Measurements from ENCODE around the gene CDK5RAP1. TPM values are rescaled to one million over a fixed set of nuclear protein-coding genes. Genes with fewer than 3 reads are reported as not detected.
"Not testable (repeated sequence)": the region's sequence is repeated elsewhere in the genome, so short reads cannot be mapped to it uniquely, and the experiment has no call there.

CDK5RAP1 gene
- total and polyA plus RNA-seq, 8 donors, result 8.1 to 63.9 (median 11.9) TPM

- 1% methylated on average over 57 to 75 of the region's 75 CpGs for WGBS, 2 donors
- peak within 1 kb of the TSS in 3 of 4 donors; percentile 24 to 54 (median 26) for H3K27ac ChIP-seq
- no peaks in the 10 kb centered on the region for H3K9me3 ChIP-seq
- FAIRE-seq (no peak), DNase-seq (peak; percentile 94 to 99 (median 98)), ATAC-seq (peak; percentile 93 to 96 (median 94))
- no peak for TF ChIP-seq CTCF (IDR thresholded peaks at IDR 0.05)
- no peaks in the 10 kb centered on the region for H3K36me3 ChIP-seq
- H3K4me1 ChIP-seq, result no peaks in the 10 kb centered on the region
- no peaks in the 10 kb centered on the region for H3K27me3 ChIP-seq
- intact Hi-C loops (cut with DNase I), result no loop called here
- H3K4me3 ChIP-seq, result peak within 1 kb of the TSS; percentile 41 to 69 (median 64)
Observed at GRCh38 chr20:33443512-33444239, 42.4 kb upstream of the CDK5RAP1 start, which contains the start of gene SNTA1. Gene SNTA1 (minus strand): TSS chr20:33443763. CDS start chr20:33443620, 143 bp downstream.

DNA sequence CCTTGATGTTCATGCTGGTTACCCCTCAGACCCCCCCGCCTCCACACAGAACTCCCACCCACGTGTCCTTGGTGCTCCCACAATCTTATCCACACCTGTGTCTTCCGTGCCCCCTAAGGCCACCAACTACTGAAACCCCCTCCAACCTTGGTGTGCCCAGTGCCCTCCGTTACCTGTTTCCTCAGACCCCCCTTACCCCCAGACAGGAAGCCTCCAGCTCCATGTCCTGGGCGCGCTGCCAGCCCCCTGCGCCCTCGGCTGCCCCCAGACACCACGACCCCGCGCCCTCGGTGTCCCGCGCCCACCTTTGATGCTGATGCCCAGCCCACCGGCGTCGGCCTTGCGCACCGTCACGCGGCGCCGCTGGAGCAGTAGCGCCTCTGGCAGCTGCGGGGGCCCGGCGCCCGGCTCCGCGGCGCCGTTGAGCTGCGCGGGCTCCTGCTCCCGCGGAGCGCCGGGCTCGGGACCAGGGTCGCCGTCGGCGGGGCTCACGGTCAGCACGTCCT is 41.7 kb upstream of the CDK5RAP1 start:
- H3K27ac ChIP-seq, result peak overlapping the region in 1 of 4 donors; percentile 17
- no peaks in the 10 kb centered on the region for H3K9me3 ChIP-seq
- H3K36me3 ChIP-seq, result no peaks in the 10 kb centered on the region
- peak overlapping the region; percentile 41 to 69 (median 64) for H3K4me3 ChIP-seq
- peak in 5 of 6 donors; percentile 30 to 88 (median 52) for DNase-seq
- H3K27me3 ChIP-seq, result no peaks in the 10 kb centered on the region
- WGBS, 2 donors, result 2% methylated on average over 45 of the region's 45 CpGs
- TF ChIP-seq CTCF (IDR thresholded peaks at IDR 0.05), result no peak
- FAIRE-seq, result no peak
- intact Hi-C loops (cut with DNase I), result no loop called here
- peak in 3 of 4 donors; percentile 2 to 30 (median 2) for ATAC-seq
- no peaks in the 10 kb centered on the region for H3K4me1 ChIP-seq

- DNase-seq (peak in 2 of 6 donors; percentile 35 to 47), FAIRE-seq (no peak), ATAC-seq (no peak)
- Histone ChIP-seq H3K36me3 (no peaks in the 10 kb centered on the region), H3K9me3 (no peaks in the 10 kb centered on the region), H3K27ac (no peak overlapping the region), H3K4me1 (no peaks in the 10 kb centered on the region), H3K4me3 (peak overlapping the region in 2 of 4 donors; percentile 63 to 69), H3K27me3 (no peaks in the 10 kb centered on the region)
- intact Hi-C loops (cut with DNase I), result no loop called here
- no peak for TF ChIP-seq CTCF (IDR thresholded peaks at IDR 0.05)
- WGBS, 2 donors, result 68 to 71% methylated on average over 9 of the region's 9 CpGs
Observed at GRCh38 chr20:33442136-33443005, 41.1 kb upstream of the CDK5RAP1 start.

DNA sequence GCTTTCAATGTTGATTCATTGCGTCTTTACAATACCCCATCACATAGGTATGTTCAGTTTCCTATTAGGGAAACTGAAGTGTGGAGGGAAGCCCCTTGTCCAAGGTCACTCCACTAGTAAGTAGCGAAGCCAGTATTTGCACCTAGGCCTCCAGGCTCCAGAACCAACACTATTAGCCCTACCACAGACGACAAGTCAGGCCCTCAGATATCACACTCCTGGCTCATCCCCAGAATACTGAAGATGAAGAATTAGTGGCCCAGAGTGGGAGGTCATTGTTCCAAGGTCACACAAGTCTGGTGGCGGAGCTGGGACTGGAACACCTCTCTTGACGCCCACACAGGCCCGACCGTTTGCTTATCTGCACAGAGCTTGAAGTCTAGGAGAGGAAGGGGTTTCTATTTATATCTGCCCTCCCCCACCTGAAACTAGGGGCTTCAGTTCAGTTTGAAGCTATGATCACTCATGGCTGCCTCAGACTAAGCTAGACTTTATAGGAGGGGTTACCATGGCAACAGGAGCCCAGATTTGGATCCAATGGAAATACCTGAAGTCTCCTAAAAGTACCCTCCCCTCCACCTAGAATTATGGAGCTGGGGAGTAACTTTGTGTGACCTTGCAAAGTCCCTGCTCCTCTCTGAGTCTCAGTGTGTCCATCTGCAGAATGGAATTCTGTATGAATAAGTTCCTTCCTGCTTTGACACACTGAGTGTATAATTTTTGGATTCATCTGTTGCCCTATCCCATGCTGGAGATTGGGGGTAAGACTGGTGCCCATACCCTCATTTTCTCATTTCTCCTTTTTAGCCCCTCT is 40.0 kb upstream of the CDK5RAP1 start:
- no peaks in the 10 kb centered on the region for H3K4me1 ChIP-seq
- 44 to 46% methylated on average over 7 of the region's 7 CpGs for WGBS, 2 donors
- ATAC-seq, result no peak
- no peak for DNase-seq
- TF ChIP-seq CTCF (IDR thresholded peaks at IDR 0.05), result no peak
- H3K27me3 ChIP-seq, result no peaks in the 10 kb centered on the region
- FAIRE-seq, result no peak
- no peak overlapping the region for H3K4me3 ChIP-seq
- H3K36me3 ChIP-seq, result no peaks in the 10 kb centered on the region
- H3K27ac ChIP-seq, result no peak overlapping the region
- H3K9me3 ChIP-seq, result no peaks in the 10 kb centered on the region
- intact Hi-C loops (cut with DNase I), result no loop called here

DNA sequence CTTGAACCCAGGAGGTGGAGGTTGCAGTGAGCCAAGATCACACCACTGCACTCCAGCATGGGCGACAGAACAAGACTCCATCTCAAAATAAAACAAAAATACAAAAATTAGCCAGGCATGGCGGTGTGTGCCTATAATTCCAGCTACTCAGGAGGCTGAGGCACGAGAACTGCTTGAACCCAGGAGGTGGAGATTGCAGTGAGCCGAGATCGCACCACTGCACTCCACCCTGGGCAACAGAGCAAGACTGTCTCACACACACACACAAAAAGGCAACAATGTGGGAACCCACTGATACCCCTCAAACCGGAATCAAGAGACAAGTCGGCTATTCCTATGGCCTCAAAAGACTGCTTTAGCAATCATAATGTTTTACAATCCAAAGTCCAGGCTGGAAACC is 39.2 kb upstream of the CDK5RAP1 start:
- H3K27ac ChIP-seq; H3K4me3 ChIP-seq; H3K9me3 ChIP-seq; ATAC-seq; intact Hi-C loops (cut with DNase I); FAIRE-seq; DNase-seq; H3K27me3 ChIP-seq; H3K36me3 ChIP-seq; H3K4me1 ChIP-seq: not testable (repeated sequence)
- 94% methylated on average over 7 of the region's 7 CpGs for WGBS, 2 donors
